Measurements from ENCODE around the gene PLB1.
A peak's percentile ranks its signal among the peaks of the same experiment; 100 is the strongest.

The PLB1 gene

GRCh38 chr2:28616396-28616999 is 120.6 kb downstream of the PLB1 start:
- no peak for DNase-seq

- no peak for DNase-seq
These were observed 121.8 kb downstream of the PLB1 start for GRCh38 chr2:28617502-28618184.

- DNase-seq: no peak
These were observed 122.6 kb downstream of the PLB1 start for GRCh38 chr2:28618221-28619141.

GRCh38 chr2:28619213-28620196 is 123.6 kb downstream of the PLB1 start:
- DNase-seq: no peak

- DNase-seq: no peak
These were observed 124.5 kb downstream of the PLB1 start for GRCh38 chr2:28620291-28620793.

GRCh38 chr2:28620801-28621171 is 124.9 kb downstream of the PLB1 start:
- no peak for DNase-seq

- peak; percentile 64 for DNase-seq
These were observed 125.6 kb downstream of the PLB1 start for GRCh38 chr2:28621172-28622100.

- no peak for DNase-seq
These were observed 126.2 kb downstream of the PLB1 start for GRCh38 chr2:28622101-28622499.

- no peak for DNase-seq
These were observed 127.9 kb downstream of the PLB1 start for GRCh38 chr2:28623582-28624405.

- DNase-seq: no peak
These were observed 128.6 kb downstream of the PLB1 start for GRCh38 chr2:28624436-28624792.

GRCh38 chr2:28624793-28625701 is 129.2 kb downstream of the PLB1 start:
- peak; percentile 30 for DNase-seq

GRCh38 chr2:28626376-28626775 is 130.5 kb downstream of the PLB1 start:
- DNase-seq: no peak

- DNase-seq: no peak
These were observed 131.1 kb downstream of the PLB1 start for GRCh38 chr2:28626891-28627421.

GRCh38 chr2:28627722-28628480 is 132.0 kb downstream of the PLB1 start:
- no peak for DNase-seq

GRCh38 chr2:28628506-28628905 is 132.6 kb downstream of the PLB1 start:
- DNase-seq: no peak

GRCh38 chr2:28628987-28629386 is 133.1 kb downstream of the PLB1 start:
- DNase-seq: no peak

GRCh38 chr2:28629910-28630309 is 134.1 kb downstream of the PLB1 start:
- no peak for DNase-seq

GRCh38 chr2:28630341-28630740 is 134.5 kb downstream of the PLB1 start:
- DNase-seq: no peak
